HG03520 (cell line): ENCODE measurements around the gene TMEM17.

ENCODE experiments used
- ATAC-seq: cut with Tn5 transposase; IDR thresholded peaks from one replicate; pipeline ENCODE4 v1.9.1; 2021; ENCODE audit warnings: mild to moderate bottlenecking, moderate library complexity; ENCODE audit not compliant: unreplicated experiment

The TMEM17 gene

GRCh38 chr2:62458206-62458641, 47.8 kb downstream of the TMEM17 start:
- no peak for ATAC-seq

DNA sequence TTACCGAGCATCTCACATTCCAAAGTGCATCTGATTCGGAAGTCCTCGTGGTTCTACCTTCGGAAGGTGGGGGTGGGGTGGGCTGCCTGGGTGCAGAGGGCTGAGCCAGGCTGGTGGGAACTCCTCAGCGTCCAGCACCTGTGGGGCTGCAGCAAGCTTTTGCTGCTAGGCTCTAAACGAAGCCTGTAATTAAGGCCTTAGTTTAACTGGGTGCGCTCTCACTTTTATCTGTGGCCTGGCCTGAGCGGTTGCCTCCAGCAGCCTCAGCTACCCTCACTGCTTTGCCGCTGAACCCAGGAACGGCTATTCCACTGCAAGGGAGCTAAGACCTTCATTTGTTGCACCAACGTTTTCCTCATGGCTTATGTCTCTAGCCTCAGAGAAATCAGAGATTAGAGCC, 48.4 kb downstream of the TMEM17 start:
- ATAC-seq = no peak

GRCh38 chr2:62456721-62457539, 49.1 kb downstream of the TMEM17 start:
- ATAC-seq = peak; percentile 81

GRCh38 chr2:62455957-62456692, 49.9 kb downstream of the TMEM17 start:
- no peak for ATAC-seq

DNA sequence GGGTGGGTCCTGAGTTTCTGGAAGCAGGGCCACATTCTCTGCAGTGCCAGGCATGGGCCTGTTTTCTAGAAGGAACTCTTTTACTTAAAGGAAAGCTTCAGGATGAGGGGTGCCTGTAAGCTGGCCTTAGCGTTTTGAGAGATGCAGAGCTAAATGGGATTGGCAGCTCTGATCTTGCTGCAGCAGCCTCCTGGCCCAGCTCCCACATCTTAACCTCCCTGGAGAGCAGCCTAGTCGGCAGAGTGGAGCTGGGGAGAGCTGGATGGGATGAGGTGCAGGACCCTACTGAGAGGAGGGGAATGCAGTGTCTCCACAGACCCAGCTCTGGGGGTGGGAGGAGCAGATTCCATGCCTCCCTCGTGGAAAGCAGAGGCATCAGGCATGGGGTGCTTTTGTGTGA, 52.0 kb downstream of the TMEM17 start:
- no peak for ATAC-seq

DNA sequence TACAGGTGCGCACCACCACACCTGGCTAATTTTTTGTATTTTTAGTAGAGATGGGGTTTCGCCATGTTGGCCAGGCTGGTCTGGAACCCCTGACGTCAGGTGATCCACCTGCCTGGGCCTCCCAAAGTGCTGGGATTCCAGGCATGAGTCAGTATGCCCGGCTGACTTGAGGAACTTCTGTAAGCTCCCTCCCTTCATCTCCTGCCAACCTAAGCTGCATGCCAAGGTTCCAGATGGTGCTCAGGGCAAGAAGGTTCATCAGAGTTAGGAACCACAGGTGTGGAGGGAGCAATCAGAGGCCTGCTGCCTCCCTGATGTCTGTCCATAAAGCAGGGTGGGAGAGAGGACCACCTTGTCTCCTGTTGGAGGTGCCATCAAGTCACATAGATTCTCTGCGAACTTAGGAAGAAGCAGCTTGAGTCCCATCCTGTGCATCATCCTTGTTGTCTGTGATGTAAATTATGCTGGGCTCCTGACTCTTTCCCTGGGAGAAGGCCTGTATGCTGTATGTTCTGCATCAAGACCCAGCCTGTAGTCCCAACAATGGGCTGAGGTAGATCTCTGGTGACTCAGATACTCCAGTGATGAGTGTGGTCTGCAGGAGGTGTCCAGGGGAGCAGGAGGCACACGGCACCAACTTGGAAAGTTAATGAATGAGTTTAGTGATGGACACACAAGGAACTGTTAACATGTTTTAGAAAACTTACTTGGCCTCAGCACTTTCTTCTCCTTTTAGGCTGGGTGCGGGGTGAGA, 53.1 kb downstream of the TMEM17 start:
- no peak for ATAC-seq

DNA sequence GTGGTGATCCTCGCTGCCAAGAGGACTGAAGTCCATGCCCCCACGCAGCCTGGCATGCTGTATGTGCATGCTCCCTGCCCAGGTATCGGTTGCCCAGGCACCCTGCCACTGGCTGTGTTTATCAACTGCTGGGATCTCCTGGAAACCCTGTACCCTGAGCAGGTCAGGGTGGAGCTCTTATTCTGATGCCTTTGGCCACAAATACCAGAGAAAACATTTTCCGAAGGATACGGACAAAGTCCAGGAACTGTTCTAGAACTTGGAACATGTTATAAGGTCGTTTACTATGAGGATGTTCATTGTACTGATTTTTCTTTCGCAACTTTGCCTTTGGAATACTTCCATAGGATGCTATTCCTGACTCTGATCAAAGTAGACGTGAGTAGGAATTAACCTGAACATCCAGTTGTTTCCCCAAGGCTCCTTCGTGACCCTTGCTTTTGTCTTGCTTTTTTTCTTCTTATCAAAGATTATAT, 55.2 kb downstream of the TMEM17 start:
- no peak for ATAC-seq
